NCI-H446 treated with DMSO at 0.1 percent for 48 hours (cell line): ENCODE measurements around the gene ZXDC.

Source experiments
- DNase-seq: peaks from one replicate; lab custom pipeline; 2025; lab: John Stamatoyannopoulos, UW

ZXDC gene

DNA sequence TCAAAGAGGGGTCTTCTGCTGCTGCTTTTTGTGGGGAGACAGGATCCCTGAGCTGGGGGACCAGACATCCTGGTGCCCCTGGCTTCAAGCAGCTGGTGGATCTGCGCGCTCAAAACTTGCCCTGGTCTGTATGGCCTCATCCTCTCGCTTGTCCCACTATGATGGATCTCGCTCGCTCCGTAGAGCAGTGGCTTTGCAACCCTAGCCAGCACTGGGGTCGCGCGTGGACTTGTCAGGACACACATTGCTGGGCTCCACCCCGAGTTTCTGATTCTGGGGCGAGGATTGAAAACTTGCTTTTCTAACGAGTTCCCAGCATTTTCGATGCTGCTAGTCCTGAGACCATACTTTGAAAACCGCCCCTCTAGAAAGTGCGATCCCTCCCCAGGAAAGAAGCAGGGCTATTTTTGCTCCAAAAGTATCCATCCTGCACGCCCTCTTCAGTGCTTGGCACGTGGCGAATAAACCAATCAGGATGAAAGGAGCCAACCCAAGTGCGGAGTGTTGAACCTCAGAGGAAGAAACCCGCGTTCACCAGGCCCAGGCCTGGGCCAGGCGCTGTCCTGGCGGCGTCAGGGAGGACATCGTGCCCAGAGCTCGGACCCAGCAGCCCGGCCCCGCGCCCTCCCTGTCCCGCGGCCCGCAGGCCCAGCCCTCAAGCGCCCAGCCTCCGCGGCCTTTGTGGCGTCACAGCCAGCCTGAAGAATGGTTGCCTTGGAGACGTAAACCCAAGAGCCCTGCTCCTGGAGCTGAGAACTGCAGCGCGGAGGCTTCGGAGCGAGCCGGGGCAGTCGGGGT, 81.3 kb downstream of the ZXDC start, which contains the start of gene CFAP100:
Gene CFAP100 (plus strand): TSS at position 731 of the 798 bp plus-strand sequence. CDS start 1,092 bp downstream, outside the sequence.
- DNase-seq = no peak

DNA sequence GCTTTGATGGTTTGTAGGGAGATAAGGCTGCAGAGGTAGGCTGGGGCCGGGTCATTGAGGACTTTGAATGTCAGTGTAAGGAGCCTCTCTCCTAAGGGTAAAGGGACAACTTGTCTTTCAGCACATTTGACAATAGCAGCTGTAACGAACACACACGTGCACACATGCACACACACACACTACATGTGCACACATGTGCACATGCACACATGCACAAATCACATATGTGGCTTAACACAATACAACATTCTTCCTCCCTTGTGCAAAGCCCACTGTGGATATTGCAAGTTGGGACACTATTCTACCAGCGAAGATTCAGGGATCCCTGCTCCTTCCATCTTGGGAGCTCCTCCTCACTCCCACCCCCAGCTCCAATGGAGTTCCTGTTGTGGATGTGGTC, 82.1 kb downstream of the ZXDC start:
- DNase-seq = no peak

- DNase-seq = no peak
These were observed 83.4 kb downstream of the ZXDC start for GRCh38 chr3:126392246-126392645.

DNA sequence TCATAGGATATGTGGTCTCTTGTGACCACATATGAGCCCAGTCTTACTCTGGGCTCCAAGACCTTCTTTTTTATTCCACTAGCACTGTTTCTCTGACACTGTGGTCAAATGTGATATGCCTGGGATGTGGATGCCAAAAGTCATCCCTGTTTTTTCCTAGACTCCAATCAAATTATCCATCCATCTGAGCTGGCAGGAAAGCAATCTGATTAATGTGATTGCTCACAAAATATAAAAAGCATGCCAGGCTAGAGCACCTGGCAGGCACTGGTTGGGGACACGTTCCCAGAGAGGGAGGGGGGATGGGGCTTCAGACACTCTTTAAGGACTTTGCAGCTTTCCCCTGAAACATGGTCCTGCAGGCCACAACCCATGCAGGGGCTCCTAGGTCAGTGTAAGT, 84.1 kb downstream of the ZXDC start:
- DNase-seq = no peak

- DNase-seq = no peak
These were observed 84.9 kb downstream of the ZXDC start for GRCh38 chr3:126390751-126391150.

DNA sequence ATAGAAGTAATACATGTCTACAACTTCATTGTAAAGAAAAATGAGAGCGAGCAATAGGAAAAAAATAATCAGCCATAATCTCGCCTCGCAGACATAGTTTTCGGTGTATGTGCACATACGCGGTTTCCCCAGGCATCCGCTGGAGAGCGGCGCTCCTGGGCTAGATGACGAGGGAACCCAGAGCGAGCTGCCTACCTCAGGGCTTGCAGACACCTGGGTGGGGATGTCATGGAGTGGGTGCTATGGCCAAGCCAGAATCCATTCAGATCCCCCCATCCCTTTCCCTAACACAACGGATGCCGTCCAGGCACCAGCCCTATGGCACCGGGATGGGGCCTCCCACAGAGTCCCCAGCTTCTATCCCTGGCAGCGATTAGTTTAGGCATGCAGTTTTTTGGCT, 85.5 kb downstream of the ZXDC start:
- no peak for DNase-seq

DNA sequence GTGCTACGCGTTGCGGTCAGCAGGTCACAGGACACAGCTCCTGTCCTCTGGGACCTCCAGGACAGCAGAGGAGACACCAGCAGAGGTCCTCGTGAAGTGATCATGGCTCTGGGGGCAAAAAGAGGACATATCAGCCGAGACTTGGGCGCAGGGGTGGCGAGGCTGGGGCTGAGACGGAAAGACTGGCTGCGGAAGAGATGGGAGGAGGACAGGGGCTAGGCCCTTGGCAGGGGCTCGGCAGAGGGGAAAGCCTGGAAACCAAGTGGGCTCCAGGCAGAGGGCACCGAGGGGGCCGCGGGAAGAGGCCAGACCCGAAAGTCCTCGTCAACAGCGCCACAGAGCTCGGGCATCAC, 85.9 kb downstream of the ZXDC start:
- no peak for DNase-seq

DNA sequence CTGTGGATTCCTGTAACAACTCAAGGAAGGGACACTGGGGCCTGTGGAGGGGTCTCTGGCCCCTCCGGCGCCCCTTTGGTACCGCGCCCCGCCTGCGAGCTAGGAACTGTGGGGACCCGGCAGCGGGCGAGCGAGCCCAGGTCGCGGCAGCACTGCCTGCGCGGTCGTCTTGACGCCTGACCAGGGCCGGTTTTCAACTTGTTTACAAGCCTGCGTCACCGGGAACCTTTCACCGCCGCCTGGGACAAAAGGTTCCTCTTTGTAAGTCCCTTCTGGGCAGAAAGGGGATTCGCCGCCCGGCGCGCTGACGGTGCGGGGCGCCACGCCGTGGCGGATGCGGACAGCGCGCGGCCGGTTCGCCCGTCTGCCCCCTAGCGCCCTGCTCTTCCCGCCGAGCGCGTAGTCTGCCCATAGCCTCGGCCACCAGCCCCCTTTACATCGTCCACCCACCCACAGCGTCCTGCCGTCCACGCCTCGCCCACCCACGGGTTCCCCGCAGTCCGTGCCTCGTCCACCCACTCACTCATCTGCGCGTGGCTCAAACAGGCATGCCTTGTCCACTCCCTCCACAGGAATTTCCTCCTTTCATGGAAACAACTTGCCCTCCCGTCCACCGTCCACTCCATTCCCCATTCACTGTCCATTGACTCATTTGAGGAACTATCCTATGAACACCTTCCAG, 86.4 kb downstream of the ZXDC start:
- DNase-seq = no peak
